ENCODE data around the gene HPS5.

The HPS5 gene

DNA sequence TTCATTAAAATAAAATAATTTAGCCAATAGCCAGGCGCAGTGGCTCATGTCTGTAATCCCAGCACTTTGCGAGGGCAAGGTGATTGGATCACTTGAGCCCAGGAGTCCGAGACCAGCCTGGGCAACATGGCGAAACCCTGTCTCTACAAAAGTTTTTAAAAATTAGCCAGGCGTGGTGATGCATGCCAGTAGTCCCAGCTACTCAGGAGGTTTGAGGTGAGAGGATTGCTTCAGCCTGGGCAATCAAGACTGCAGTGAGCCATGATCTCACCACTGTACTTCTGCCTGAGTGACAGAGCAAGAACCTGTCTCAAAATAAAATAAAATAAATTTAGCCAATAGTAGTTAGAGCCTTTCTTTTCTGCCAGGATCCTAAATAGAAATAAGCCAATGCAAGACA, 12.2 kb downstream of the HPS5 start:
- Histone ChIP-seq H2AFZ (ENCODE audit: low read depth) (no peak overlapping the region), H4K20me1 (ENCODE audit: insufficient read depth) (no peaks in the 10 kb centered on the region), H3K4me1 (ENCODE audit: low read depth, poor library complexity, severe bottlenecking) (no peaks in the 10 kb centered on the region), H3K27ac (no peak overlapping the region), H3K79me2 (ENCODE audit: insufficient read depth, low read depth) (no peaks in the 10 kb centered on the region), H3K9ac (no peak overlapping the region), H3K36me3 (ENCODE audit: insufficient read depth) (peaks cover 6% of the 10 kb centered on the region; the same call in 1 of the 2 replicates), H3K27me3 (ENCODE audit: insufficient read depth, low read depth) (no peaks in the 10 kb centered on the region), H3K4me3 (IDR thresholded peaks at IDR 0.05; ENCODE audit: insufficient read depth, low read depth, low read length) (no peak overlapping the region), H3K4me2 (no peak overlapping the region)
- no peak for TF ChIP-seq CTCF (conservative IDR thresholded peaks at IDR 0.05; ENCODE audit: low read depth, low read length)

GRCh38 chr11:18308242-18308641, 13.7 kb downstream of the HPS5 start:
- Histone ChIP-seq H3K4me2 (no peak overlapping the region), H3K36me3 (ENCODE audit: insufficient read depth) (peaks cover 8% of the 10 kb centered on the region; the same call in 1 of the 2 replicates), H4K20me1 (ENCODE audit: insufficient read depth) (no peaks in the 10 kb centered on the region), H3K27me3 (ENCODE audit: insufficient read depth, low read depth) (no peaks in the 10 kb centered on the region), H2AFZ (ENCODE audit: low read depth) (no peak overlapping the region), H3K9ac (no peak overlapping the region), H3K79me2 (ENCODE audit: insufficient read depth, low read depth) (no peaks in the 10 kb centered on the region), H3K4me1 (ENCODE audit: low read depth, poor library complexity, severe bottlenecking) (no peaks in the 10 kb centered on the region), H3K27ac (no peak overlapping the region), H3K4me3 (IDR thresholded peaks at IDR 0.05; ENCODE audit: insufficient read depth, low read depth, low read length) (no peak overlapping the region)
- no peak for TF ChIP-seq CTCF (conservative IDR thresholded peaks at IDR 0.05; ENCODE audit: low read depth, low read length)

GRCh38 chr11:18307461-18308139, 14.3 kb downstream of the HPS5 start:
- Histone ChIP-seq H3K27ac (no peak overlapping the region), H3K27me3 (ENCODE audit: insufficient read depth, low read depth) (no peaks in the 10 kb centered on the region), H3K4me1 (ENCODE audit: low read depth, poor library complexity, severe bottlenecking) (no peaks in the 10 kb centered on the region), H2AFZ (ENCODE audit: low read depth) (no peak overlapping the region), H3K36me3 (ENCODE audit: insufficient read depth) (peaks cover 8% of the 10 kb centered on the region; the same call in 1 of the 2 replicates), H4K20me1 (ENCODE audit: insufficient read depth) (no peaks in the 10 kb centered on the region), H3K4me2 (no peak overlapping the region), H3K9ac (no peak overlapping the region), H3K79me2 (ENCODE audit: insufficient read depth, low read depth) (no peaks in the 10 kb centered on the region), H3K4me3 (IDR thresholded peaks at IDR 0.05; ENCODE audit: insufficient read depth, low read depth, low read length) (no peak overlapping the region)
- no peak for TF ChIP-seq CTCF (conservative IDR thresholded peaks at IDR 0.05; ENCODE audit: low read depth, low read length)

DNA sequence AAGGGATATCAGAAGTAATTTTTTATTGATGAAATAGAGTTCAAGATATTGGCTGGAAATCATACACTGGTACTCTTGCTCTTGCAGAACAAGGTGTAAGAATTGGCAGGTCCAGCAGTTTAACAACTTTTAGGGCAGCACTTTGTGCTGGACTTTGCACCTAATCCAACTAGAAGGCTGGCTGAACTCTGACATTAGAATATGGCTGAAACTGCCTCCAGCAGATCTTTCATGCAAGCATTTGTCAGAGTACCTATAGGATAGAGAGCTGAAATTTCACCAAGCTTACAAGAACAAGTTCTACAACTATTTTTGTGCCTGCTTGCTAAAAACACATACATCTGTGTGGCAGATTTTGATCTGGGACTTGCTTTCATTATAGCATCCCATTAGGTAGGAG, 17.2 kb downstream of the HPS5 start:
- H3K27ac ChIP-seq: no peak overlapping the region
- TF ChIP-seq CTCF (conservative IDR thresholded peaks at IDR 0.05; ENCODE audit: low read depth, low read length): no peak
- H3K4me1 ChIP-seq (ENCODE audit: low read depth, poor library complexity, severe bottlenecking): no peaks in the 10 kb centered on the region
- H3K4me3 ChIP-seq (IDR thresholded peaks at IDR 0.05; ENCODE audit: insufficient read depth, low read depth, low read length): no peak overlapping the region
- H3K9ac ChIP-seq: no peak overlapping the region
- H3K4me2 ChIP-seq: no peak overlapping the region
- H3K79me2 ChIP-seq (ENCODE audit: insufficient read depth, low read depth): no peaks in the 10 kb centered on the region
- H3K27me3 ChIP-seq (ENCODE audit: insufficient read depth, low read depth): no peaks in the 10 kb centered on the region
- peaks cover 8% of the 10 kb centered on the region; the same call in 1 of the 2 replicates for H3K36me3 ChIP-seq (ENCODE audit: insufficient read depth)
- H2AFZ ChIP-seq (ENCODE audit: low read depth): no peak overlapping the region
- no peaks in the 10 kb centered on the region for H4K20me1 ChIP-seq (ENCODE audit: insufficient read depth)

All from KMS-11 (cell line).